GM18861 (cell line): ENCODE measurements around the gene MAPRE2.

ENCODE experiments used
- ATAC-seq: cut with Tn5 transposase; IDR thresholded peaks from one replicate; pipeline ENCODE4 v1.9.1; 2021; ENCODE audit not compliant: unreplicated experiment

Gene MAPRE2

GRCh38 chr18:35040988-35041814 is at the start of gene MAPRE2:
MAPRE2 (plus strand) TSS chr18:35041413; CDS start chr18:35041540, 127 bp downstream.
- peak; percentile 53 for ATAC-seq

GRCh38 chr18:34991561-34991960 is 49.7 kb upstream of the MAPRE2 start:
- no peak for ATAC-seq

- no peak for ATAC-seq
Measured at GRCh38 chr18:34993289-34993688, 47.9 kb upstream of the MAPRE2 start.

- no peak for ATAC-seq
Measured at GRCh38 chr18:34995746-34996145, 45.5 kb upstream of the MAPRE2 start.

- no peak for ATAC-seq
Measured at GRCh38 chr18:34998661-34999060, 42.6 kb upstream of the MAPRE2 start.

GRCh38 chr18:34999756-35000289 is 41.4 kb upstream of the MAPRE2 start:
- ATAC-seq = no peak

- ATAC-seq = no peak
Measured at GRCh38 chr18:35000457-35000856, 40.8 kb upstream of the MAPRE2 start.

- ATAC-seq = peak; percentile 47
Measured at GRCh38 chr18:35002120-35002519, 39.1 kb upstream of the MAPRE2 start.

GRCh38 chr18:35005963-35006577 is 35.1 kb upstream of the MAPRE2 start:
- peak; percentile 87 for ATAC-seq

GRCh38 chr18:35010156-35010555 is 31.1 kb upstream of the MAPRE2 start:
- ATAC-seq = no peak

GRCh38 chr18:35010993-35011392 is 30.2 kb upstream of the MAPRE2 start:
- no peak for ATAC-seq

- no peak for ATAC-seq
Measured at GRCh38 chr18:35019933-35020332, 21.3 kb upstream of the MAPRE2 start.

- ATAC-seq = no peak
Measured at GRCh38 chr18:35022426-35023001, 18.7 kb upstream of the MAPRE2 start.

- no peak for ATAC-seq
Measured at GRCh38 chr18:35024196-35024595, 17.0 kb upstream of the MAPRE2 start.

- no peak for ATAC-seq
Measured at GRCh38 chr18:35024965-35025364, 16.2 kb upstream of the MAPRE2 start.

GRCh38 chr18:35026407-35027061 is 14.7 kb upstream of the MAPRE2 start:
- ATAC-seq = no peak

GRCh38 chr18:35027206-35027605 is 14.0 kb upstream of the MAPRE2 start:
- ATAC-seq = no peak

GRCh38 chr18:35028536-35028935 is 12.7 kb upstream of the MAPRE2 start:
- no peak for ATAC-seq

GRCh38 chr18:35029103-35029502 is 12.1 kb upstream of the MAPRE2 start:
- no peak for ATAC-seq

GRCh38 chr18:35029770-35030169 is 11.4 kb upstream of the MAPRE2 start:
- peak; percentile 83 for ATAC-seq

GRCh38 chr18:35030277-35030989 is 10.8 kb upstream of the MAPRE2 start:
- peak; percentile 39 for ATAC-seq
